Hematopoietic multipotent progenitor cell (in vitro differentiated cells): Measurements from ENCODE around the gene CD84. TPM values are rescaled to one million over a fixed set of nuclear protein-coding genes. Genes with fewer than 3 reads are reported as not detected.
"Not testable (repeated sequence)": the region's sequence is repeated elsewhere in the genome, so short reads cannot be mapped to it uniquely, and the experiment has no call there.

Experiments used
- DNase-seq, 3 donors: peaks; one replicate each; pipeline ENCODE4 v3.0.0-alpha.2; 2011 to 2015; ENCODE audit warnings: low read depth in 2 of 3, low spot score in 2 of 3
- total RNA-seq: library from RNA; depleted of rRNA; stranded (reverse); fragments of >200 nt; gene quantifications from one replicate; pipeline ENCODE4 v1.2.3, GENCODE V29; 2012

The CD84 gene
- total RNA-seq, 1 donor = 24.2 TPM

DNA sequence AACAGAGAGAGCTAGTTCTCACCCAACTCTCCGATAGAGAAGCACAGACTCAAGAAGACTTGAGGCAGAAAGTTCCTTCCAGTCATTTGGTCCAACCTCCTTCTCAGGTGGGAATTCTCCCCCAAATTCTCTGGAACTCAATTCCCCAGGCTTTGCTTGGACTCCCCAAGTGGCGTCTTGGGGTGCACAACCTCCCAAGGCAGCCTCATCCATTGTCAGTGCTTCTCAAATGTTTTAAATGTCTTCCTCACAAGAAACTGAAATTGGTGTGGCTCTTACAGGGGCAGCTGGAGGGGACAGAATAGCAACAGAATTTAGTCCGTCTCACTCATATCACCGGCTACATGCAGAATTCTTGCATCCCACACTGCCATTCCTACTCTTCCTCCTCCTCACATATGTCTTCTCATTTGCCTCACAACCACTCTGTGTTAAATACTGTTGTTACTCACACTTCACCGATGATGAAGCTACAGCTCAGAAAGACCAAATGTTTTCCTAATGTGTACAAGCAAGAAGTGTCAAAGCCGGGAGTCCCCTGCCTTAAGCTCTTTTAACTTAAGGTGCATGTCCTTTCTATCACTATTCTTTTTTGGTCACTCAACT, 33.4 kb upstream of the CD84 start:
- DNase-seq = no peak

DNA sequence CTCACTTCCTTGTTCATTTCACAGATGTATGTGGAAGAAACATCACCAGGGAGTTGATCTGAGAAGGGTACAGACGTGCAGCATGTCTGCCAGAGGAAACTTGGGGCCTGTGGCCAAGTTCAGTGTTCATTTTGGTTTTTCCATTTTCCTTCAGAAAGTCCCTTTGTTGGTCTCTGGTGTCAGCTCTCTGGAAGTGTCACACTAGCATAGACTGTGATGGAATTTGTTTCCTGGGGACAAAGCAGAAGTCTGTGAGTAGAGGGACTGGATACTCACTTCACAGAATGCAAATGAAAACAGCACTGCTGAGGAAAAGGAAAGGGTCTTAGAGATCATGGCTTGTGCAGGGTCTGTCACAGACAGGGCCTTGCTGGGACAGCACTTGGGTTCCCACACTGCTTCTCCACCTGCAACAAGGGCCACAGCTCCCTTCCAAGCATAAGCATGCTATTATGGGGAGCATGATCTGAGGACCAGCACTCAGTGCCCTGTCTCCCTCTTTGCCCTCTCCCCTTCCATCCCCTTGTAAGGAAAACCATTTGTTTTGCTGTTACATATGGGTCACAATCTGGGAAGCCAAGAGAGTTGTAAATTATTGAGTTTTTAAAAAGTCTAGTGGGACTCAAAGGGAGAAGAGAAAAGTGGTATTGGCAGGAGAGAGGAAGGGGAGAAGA, 31.4 kb upstream of the CD84 start:
- no peak for DNase-seq

DNA sequence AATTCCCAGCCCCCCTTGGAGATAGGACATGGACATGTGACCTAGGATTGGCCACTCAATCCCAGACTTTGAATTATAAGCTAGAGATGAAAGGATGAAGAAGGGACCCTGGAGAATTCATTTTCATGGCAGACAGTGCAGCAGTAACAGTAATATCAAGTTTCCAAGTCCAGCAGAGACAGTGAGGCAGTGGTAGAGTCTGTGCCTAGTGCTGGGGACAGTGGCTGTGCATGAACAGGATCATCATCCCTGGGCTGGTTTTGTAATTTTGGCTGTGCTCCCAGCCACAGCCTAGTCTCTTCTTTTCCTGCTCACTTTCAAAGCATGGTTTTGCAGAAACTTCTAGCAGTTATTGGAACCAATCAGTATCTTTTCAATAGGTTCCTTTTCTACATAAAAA, 29.6 kb upstream of the CD84 start:
- DNase-seq = no peak

DNA sequence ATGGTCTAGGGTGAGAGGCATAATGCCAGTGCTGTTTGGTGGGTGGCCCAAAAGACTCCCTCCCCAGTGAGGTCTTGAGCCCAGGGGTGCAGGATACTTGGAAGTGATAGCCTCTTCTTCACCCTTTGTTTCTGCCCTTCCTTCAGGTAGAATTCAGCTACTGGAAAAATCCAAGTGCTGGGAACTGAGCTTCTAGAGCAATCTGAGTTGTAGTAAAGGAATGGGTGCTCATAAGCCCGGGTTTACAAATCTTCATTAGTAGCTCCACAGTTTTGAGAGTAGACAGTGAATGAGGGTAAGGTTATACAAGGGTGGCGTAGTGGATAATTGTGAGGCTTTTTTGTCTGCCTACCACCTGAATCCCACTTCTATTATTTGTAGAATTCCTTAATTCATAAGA, 29.2 kb upstream of the CD84 start:
- no peak for DNase-seq

DNA sequence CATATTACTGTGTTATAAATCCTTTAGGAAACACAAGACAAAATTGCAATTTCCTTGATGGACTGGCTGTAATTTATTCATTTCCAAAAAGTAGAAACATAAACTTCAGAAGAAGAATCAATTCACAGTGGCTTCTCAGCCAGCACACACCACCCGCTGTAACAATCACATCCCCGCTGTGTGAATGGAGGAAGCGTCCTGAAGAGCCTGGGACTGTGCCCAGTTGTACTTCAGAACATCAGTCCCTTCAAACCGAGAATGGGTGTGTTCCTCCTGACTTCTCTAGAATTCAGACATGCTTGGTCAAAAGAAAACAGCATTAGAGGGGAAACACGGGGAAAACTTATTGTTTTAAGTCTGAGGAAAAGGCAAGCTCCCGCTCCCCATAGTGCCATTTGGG, 28.8 kb upstream of the CD84 start:
- DNase-seq = no peak

DNA sequence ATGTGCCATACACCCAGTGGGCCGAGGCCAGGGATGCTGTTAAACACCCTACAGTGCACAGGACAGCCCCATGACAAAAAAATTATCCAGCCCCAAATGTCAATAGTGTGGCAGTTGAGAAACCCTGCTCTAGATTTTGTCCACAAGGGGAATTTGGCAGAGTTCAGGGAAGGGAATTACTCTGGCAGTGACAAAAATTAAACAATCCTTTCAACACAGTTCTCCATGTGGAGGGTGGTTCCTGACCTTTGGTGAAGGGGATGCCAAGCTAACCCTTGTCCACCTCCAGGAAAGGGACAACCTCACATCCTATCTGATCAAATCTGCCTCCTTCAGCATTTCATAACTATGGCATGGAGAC, 28.4 kb upstream of the CD84 start:
- DNase-seq = no peak

DNA sequence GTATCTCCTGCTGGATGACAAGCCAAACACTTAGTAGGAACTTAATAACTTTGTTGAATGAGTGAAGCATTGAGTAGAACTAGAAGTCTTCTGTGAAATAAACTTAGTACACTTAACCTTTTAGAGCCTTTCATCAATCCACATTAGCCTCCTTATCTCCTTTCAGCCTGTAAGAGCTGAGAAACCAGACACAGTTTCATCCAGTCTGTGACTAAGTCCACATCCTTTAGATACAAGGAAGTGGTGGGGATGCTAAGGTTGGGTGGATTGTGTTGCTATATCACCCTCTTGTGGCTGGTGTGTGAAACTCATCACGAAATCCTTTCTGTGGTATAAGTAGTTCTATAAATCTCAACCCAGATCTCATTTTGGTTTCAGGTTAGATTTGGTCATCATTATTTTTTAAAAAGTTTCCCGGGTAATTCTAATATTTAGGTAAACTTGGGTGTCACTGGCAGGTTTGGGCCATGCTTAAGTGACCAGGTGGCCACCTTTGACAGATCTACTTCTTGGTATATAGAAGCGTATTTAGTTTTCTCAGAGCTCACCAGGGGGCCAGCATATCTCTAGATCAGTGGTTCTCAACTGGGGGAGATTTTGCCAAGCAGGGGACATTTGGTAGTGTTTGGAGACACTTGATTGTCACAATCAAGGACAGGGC, 27.8 kb upstream of the CD84 start:
- DNase-seq = peak; percentile 43 to 91 (median 83)

DNA sequence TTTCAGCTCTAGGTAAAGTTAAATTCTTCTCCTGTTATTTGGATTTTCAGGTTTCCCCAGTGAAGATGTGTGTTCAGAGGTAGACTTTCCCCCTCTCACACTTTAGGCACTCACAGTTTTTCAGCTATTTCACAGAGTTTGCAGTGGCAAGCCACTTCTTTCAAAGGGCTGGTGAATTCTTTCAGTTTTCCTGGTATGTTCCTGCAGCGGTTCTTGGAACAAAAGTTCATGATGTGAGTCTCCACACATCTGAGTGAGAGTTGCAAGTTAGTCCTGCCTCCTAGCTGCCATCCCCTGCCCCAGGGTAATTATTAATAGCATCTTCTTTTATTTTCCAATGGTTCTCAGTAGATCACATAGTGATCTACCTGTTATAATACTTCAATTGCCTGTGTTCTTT, 27.3 kb upstream of the CD84 start:
- DNase-seq = no peak

DNA sequence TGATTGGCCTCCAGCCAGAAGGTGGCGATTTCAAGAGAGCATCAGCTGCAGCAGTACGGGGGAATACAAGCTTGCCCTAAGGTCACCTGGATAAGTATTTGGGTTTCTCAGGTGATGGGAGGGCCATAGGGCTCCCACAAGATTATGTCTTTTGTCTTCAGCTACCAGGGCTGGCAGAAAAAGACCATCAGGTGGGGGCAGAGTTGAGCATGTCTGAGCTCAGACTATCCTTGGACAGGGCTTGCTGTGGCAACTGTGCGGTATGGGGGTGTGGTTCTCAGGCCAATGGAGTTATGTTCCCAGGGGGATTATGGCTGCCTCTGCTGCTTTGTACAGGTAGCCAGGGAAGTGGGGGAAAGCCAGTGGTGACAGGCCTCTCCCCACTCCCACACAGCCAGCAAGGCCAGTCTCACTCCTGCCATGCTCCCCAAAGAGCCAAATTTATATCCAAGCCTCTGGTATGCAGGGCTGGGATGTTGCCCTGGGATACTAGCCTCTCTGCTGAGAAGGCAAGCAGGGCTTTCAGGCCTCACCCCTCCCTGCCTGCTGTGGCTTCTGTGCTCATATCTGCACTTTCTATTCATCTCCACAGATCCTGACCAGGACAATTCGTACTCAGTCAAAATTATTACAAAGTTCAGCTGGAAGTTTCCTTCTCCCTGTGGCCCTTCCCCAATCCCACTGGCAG, 26.6 kb upstream of the CD84 start:
- no peak for DNase-seq

DNA sequence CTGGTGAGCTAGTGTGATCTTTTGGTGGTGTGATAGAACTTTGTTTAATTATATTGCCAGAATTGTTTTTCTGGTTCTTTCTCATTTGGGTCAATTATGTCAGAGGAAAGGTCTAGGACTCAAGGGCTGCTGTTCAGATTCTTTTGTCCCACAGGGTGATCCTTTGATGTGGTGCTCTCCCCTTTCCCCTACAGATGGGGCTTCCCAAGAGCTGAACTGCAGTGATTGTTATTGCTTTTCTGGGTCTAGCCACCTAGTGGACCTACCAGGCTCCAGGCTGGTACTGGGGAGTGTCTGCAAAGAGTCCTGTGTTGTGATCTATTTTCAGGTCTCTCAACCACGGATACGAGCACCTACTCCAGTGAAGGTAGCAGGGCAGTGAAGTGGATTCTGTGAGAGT, 25.9 kb upstream of the CD84 start:
- no peak for DNase-seq

DNA sequence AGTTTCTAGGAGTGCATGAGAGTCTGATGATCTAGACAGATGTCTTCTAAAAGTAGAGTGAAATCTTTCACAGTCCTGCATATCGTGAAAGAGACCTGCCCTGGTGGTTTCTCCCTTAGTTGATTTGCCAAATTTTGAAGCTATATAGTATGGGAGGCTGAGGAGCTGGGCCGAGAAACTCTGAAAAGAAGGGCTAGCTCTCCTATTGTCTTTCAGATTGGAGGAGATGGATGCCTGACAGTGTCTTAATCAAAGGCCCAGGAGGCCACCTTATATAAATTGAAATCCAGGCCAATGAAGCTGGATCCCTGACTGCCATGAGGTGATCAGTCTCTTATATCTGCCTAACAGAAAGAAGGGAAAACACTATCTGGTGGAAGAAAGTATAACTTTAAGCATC, 18.4 kb upstream of the CD84 start:
- DNase-seq = no peak

DNA sequence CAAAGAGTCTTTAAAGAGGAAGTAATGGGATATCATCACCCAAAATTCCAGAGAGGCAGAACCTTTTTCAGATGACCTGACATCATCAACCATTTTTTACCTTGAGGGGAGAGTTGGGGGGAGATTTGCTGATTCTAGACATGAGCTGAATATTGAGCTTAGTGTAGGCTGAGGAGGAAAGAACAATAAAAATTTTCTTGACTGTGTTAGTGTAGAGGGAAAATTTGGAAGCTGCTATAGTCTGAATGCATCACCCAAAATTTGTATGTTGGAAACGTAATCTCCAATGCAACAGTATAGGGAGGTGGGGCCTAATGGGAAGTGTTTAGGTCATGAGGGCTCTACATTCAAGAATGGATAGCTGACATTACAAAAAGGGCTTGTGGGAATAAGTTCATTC, 17.8 kb upstream of the CD84 start:
- no peak for DNase-seq

DNA sequence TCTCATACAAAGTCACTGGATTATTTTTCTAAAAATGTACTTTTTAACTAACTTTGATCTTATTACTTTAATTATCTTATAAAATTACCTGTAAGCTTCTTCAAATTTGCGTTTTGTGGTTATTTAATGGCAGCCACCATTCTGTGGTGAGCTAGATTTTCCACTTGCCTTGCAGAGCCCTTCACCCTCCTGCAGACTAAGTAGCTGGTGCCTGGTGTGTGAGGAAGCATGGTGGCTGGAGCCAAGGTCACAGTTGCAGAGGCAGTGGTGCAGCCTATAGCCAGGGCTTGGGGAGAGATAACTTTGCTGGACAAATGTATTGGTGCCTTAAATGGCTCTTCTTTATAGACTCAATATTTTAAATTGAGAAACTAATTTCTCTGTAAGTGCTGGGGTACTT, 11.2 kb upstream of the CD84 start:
- no peak for DNase-seq

DNA sequence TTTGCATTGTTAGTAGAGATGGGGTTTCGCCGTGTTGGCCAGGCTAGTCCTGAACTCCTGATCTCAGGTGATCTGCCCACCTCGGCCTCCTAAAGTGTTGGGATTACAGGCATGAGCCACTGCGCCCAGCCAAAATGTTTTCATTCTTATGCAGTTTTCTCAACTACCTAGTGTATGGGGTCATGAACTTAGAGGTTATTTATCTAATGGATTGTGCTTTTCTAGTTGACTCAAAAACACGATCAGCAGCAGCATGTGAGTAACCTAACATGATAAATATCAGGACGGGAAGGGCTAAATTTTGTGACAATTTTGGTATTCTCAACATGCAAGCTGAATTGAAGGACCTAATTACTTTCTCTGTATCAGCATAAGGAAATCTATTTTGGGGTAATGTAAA, 9.2 kb upstream of the CD84 start:
- DNase-seq = no peak

DNA sequence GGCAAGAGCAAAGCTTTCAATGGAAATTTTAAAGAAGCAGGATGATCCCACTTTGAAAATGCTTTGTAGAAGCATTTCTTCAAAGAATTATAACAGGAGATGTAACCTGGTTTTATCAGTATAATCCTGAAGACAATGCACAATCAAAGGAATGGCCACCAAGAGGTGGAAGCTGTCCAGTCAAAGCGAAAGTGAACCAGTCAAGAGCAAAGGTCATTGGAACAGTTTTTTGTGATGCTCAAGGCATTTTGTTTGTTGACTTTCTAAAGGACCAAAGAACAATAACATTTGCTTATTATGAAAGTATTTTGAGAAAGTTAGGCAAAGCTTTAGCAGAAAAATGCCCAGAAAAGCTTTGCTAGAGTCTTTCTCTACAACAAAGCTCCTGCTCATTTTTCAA, 5.5 kb upstream of the CD84 start:
- DNase-seq = no peak

DNA sequence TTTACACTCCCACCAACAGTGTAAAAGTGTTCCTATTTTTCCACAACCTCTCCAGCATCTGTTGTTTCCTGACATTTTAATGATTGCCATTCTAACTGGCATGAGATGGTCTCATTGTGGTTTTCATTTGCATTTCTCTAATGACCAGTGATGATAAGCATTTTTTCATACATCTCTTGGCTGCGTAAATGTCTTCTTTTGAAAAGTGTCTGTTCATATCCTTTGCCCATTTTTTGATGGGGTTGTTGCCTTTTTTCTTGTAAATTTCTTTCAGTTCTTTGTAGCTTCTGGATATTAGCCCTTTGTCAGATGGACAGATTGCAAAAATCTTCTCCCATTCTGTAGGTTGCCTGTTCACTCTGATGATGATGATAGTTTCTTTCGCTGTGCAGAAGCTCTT, 3.7 kb upstream of the CD84 start:
- DNase-seq = not testable (repeated sequence)

DNA sequence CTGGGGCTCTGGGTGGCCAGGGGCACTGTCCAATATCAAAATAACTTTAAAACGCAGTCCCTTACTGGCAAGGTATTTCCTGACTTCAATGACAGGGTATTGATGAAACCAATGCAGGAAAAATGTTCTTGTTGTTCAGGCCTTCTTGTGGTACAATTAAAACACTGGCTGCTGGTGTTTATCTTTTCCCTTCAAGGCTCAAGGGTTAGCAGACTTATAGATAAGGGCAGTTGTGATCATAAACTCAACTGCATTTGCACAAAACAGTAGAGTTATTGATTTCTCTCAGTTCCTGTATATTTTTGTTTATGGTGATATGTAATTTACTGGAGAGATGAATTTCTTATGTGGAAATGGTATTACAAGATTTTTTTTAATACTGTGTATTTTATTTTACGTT, 2.7 kb upstream of the CD84 start:
- no peak for DNase-seq

DNA sequence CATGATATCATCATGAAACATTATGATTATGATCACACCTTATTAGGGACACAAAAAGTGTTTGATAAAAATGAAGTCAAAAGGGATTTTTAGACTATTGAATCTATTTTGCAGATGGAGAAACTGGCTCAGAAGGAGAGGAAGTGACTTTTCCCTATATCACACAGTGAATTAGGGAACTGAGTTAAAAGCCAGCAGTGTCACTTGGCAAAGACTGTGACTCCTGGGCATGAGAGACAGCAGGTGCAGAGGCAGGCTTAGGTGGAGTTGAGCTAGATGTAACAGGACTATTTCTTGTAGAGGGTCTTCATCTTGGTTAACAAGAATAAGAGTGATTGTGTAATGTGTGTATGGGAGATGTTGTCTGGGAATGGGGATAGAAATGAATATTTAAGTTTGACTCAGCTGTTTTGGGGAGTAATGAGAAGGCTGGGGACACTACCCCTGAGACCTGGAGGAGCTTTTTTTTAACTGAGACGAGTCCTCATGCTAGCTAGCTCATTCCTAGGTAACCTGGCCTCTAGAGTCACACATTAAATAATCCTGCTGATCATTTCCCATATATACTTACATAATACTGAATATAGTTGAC, 1.0 kb upstream of the CD84 start:
- no peak for DNase-seq

DNA sequence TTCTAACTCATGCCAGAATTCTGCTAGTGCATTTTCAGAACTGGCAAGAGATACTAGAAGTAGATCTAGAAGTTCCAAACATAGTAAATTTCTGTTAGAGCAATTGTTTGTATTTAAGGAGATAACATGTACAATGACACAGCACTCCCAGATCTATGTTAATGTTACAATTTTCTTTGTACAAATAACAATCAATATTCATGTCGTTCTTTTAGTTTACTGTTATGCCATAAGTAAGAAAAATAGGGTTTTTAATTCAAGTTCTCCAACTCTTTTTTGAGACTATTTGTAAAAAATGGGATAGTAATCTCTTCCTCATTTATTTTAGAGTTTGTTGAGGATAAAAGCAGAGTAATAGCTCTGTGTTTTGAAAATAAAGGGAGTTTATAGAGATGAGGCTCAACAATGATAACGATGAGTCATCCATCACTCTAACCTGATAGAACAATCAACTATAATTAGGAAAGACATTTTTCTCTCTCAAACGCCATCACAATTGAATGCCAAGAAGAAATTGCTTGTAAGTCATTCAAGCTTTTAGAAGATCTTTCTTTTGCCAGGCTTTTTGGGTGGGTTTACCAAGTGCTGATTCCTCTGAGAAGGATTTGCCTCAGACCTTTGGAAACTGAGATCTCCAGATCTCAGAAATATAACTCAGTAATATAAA, 638 bp downstream of the CD84 start:
- no peak for DNase-seq

DNA sequence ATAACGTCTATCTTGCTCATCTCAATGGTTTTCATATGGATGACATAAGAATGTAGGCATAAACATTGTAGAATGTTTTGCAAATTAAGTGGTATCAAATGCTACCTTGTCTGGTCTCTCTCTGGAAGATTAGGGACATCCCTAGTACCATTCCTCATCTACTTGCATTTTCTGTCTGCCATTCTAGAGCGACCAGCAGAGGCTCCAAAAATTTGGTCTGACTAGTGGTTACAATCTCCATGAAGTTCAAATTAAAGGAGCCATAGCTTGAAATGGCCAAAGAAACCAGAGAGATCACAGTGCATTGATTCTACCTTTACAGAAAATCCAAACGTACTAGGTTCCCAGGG, 1.1 kb downstream of the CD84 start:
- peak in 1 of 3 donors; percentile 28 for DNase-seq

DNA sequence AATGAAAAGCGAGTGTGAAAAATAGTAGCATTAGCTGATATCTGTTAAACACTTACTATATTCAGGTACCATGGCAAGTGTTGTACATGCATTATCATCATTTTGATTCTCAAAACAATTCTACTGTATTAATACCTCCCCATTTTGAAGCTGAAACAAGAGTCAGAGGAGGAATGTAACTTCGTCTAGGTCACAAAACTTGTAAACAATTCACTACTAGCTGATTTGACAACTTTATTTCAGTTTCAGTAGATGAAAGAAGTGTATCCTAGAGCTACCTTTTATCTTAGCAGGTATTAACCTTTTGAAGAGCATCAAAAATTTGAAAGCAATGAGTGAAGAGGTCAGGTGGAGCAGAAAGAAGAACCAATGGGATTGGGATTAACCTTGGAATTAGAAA, 1.6 kb downstream of the CD84 start:
- DNase-seq = no peak
